ENCODE data around the gene PDZRN4.

Gene PDZRN4

GRCh38 chr12:41548926-41549325 lies 360.8 kb downstream of the PDZRN4 start:
- H3K4me3 ChIP-seq (ENCODE audit: low read depth, low read length), result no peak overlapping the region
- TF ChIP-seq CTCF (IDR thresholded peaks at IDR 0.05; ENCODE audit: low read depth, low read length, missing control alignments), result no peak
- no peak for DNase-seq (ENCODE audit: low read depth)
- in situ Hi-C loops (cut with HindIII; ENCODE audit: low sequenced_read_pairs), result no loop called here

- H3K4me3 ChIP-seq (ENCODE audit: low read depth, low read length), result no peak overlapping the region
- DNase-seq (ENCODE audit: low read depth), result no peak
- in situ Hi-C loops (cut with HindIII; ENCODE audit: low sequenced_read_pairs), result no loop called here
- no peak for TF ChIP-seq CTCF (IDR thresholded peaks at IDR 0.05; ENCODE audit: low read depth, low read length, missing control alignments)
Observed at GRCh38 chr12:41552588-41552987, 364.5 kb downstream of the PDZRN4 start.

- DNase-seq (ENCODE audit: low read depth), result no peak
- H3K4me3 ChIP-seq (ENCODE audit: low read depth, low read length), result no peak overlapping the region
- TF ChIP-seq CTCF (IDR thresholded peaks at IDR 0.05; ENCODE audit: low read depth, low read length, missing control alignments), result no peak
- in situ Hi-C loops (cut with HindIII; ENCODE audit: low sequenced_read_pairs), result no loop called here
Observed at GRCh38 chr12:41556176-41556575, 368.1 kb downstream of the PDZRN4 start.

GRCh38 chr12:41557344-41557743 lies 369.2 kb downstream of the PDZRN4 start:
- no peak overlapping the region for H3K4me3 ChIP-seq (ENCODE audit: low read depth, low read length)
- DNase-seq (ENCODE audit: low read depth), result no peak
- in situ Hi-C loops (cut with HindIII; ENCODE audit: low sequenced_read_pairs), result no loop called here
- no peak for TF ChIP-seq CTCF (IDR thresholded peaks at IDR 0.05; ENCODE audit: low read depth, low read length, missing control alignments)

- in situ Hi-C loops (cut with HindIII; ENCODE audit: low sequenced_read_pairs), result no loop called here
- DNase-seq (ENCODE audit: low read depth), result no peak
- no peak overlapping the region for H3K4me3 ChIP-seq (ENCODE audit: low read depth, low read length)
- TF ChIP-seq CTCF (IDR thresholded peaks at IDR 0.05; ENCODE audit: low read depth, low read length, missing control alignments), result no peak
Observed at GRCh38 chr12:41558671-41559070, 370.6 kb downstream of the PDZRN4 start.

- in situ Hi-C loops (cut with HindIII; ENCODE audit: low sequenced_read_pairs), result no loop called here
- no peak overlapping the region for H3K4me3 ChIP-seq (ENCODE audit: low read depth, low read length)
- no peak for DNase-seq (ENCODE audit: low read depth)
- TF ChIP-seq CTCF (IDR thresholded peaks at IDR 0.05; ENCODE audit: low read depth, low read length, missing control alignments), result no peak
Observed at GRCh38 chr12:41563051-41563450, 374.9 kb downstream of the PDZRN4 start.

GRCh38 chr12:41564816-41565215 lies 376.7 kb downstream of the PDZRN4 start:
- TF ChIP-seq CTCF (IDR thresholded peaks at IDR 0.05; ENCODE audit: low read depth, low read length, missing control alignments), result no peak
- H3K4me3 ChIP-seq (ENCODE audit: low read depth, low read length), result no peak overlapping the region
- no peak for DNase-seq (ENCODE audit: low read depth)
- in situ Hi-C loops (cut with HindIII; ENCODE audit: low sequenced_read_pairs), result no loop called here

Data from astrocyte of the cerebellum (primary cell).